Smooth muscle cell (in vitro differentiated cells): ENCODE data around the gene PJA2. TPM values are rescaled to one million over a fixed set of nuclear protein-coding genes. Genes with fewer than 3 reads are reported as not detected.

ENCODE experiments used
- DNase-seq: peaks from one replicate; lab custom pipeline; 2025; ENCODE audit not compliant: unreplicated experiment; lab: John Stamatoyannopoulos, UW
- H2AFZ ChIP-seq: fragments of 200-600 bp; sonication (generic); 2 replicates; pipeline ENCODE4 v1.6.0; 2016; ENCODE audit warnings: antibody characterized with exemption, low read depth, mild to moderate bottlenecking
- H3F3A ChIP-seq: fragments of 200-600 bp; sonication (generic); 2 replicates; pipeline ENCODE4 v1.6.0; 2017; ENCODE audit warnings: antibody characterized with exemption, low read depth
- H3K27ac ChIP-seq: fragments of 200-600 bp; sonication (generic); 2 replicates; pipeline ENCODE4 v1.5.1; 2016; ENCODE audit warnings: low read depth, mild to moderate bottlenecking
- H3K27me3 ChIP-seq: fragments of 200-600 bp; sonication (generic); 2 replicates; pipeline ENCODE4 v1.6.1; 2016; ENCODE audit warnings: low read depth, mild to moderate bottlenecking
- H3K36me3 ChIP-seq: fragments of 200-600 bp; sonication (generic); 2 replicates; pipeline ENCODE4 v1.5.1; 2016; ENCODE audit warnings: low read depth
- H3K4me1 ChIP-seq: fragments of 200-600 bp; sonication (generic); 2 replicates; pipeline ENCODE4 v1.5.1; 2016; ENCODE audit warnings: low read depth
- H3K4me2 ChIP-seq: fragments of 200-600 bp; sonication (generic); 2 replicates; pipeline ENCODE4 v1.6.0; 2016; ENCODE audit warnings: mild to moderate bottlenecking
- H3K4me3 ChIP-seq: fragments of 200-600 bp; sonication (generic); 2 replicates; pipeline ENCODE4 v1.5.1; 2016; ENCODE audit warnings: mild to moderate bottlenecking
- H3K79me2 ChIP-seq: fragments of 200-600 bp; sonication (generic); 2 replicates; pipeline ENCODE4 v1.6.0; 2016; ENCODE audit warnings: low read depth, mild to moderate bottlenecking
- H3K9ac ChIP-seq: fragments of 200-600 bp; sonication (generic); 2 replicates; pipeline ENCODE4 v1.6.0; 2016; ENCODE audit warnings: low read depth
- H3K9me3 ChIP-seq: fragments of 200-600 bp; sonication (generic); replicated peaks from 2 replicates; pipeline ENCODE4 v1.5.1; 2016; ENCODE audit warnings: low read depth
- H4K20me1 ChIP-seq: fragments of 200-600 bp; sonication (generic); 2 replicates; pipeline ENCODE4 v1.6.0; 2016; ENCODE audit warnings: low read depth
- WGBS: methylation state at CpG from one replicate; pipeline ENCODE4 v1.1.7; 2016; ENCODE audit warnings: low lambda C conversion rate; 5-methylcytosine and 5-hydroxymethylcytosine counted together
- polyA plus RNA-seq: library from polyadenylated mRNA; unstranded; fragments of >200 nt; fragmentation: Nextera tagmentation; extraction: Ambion mirVana; gene quantifications from 2 replicates; pipeline ENCODE4 v1.2.1, GENCODE V29; 2016
- total RNA-seq: library from RNA; depleted of rRNA; stranded (reverse); fragments of >200 nt; gene quantifications from 2 replicates; pipeline ENCODE4 v1.2.3, GENCODE V29; 2014
- TF ChIP-seq, protein P1 (sequence below): fragments of 200-600 bp; sonication (generic); IDR thresholded peaks from 2 replicates; pipeline ENCODE4 v1.5.1; 2017; ENCODE audit warnings: borderline replicate concordance, mild to moderate bottlenecking, antibody characterized with exemption; ENCODE audit not compliant: insufficient read depth, poor library complexity, severe bottlenecking

Gene PJA2
- total and polyA plus RNA-seq, 2 experiments from 2014 or later: 84.0 to 183 TPM

DNA sequence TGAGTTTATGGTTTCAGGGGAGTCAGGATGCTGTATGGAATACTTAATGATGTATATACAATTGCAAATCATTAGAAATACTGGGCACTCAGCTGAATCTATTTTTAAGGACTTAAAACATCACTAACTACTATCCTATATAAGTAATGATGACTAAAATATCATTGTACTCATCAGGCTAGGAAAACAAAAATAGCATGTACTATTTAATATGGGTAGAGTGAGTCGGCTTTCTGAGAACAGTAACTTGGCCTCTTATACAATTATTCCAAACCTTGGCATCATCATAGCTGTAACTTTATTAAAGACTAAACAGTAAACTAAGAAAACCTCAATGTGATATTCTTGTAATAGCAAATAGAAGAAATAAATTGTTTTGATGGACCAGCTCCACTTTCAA, 94.5 kb downstream of the PJA2 start:
- Histone ChIP-seq H2AFZ (no peak overlapping the region), H3K9ac (no peak overlapping the region), H3K9me3 (no peaks in the 10 kb centered on the region), H3K36me3 (no peaks in the 10 kb centered on the region), H3K4me3 (no peak overlapping the region), H3K27me3 (no peaks in the 10 kb centered on the region), H3F3A (no peaks in the 10 kb centered on the region), H3K4me1 (no peaks in the 10 kb centered on the region), H4K20me1 (no peaks in the 10 kb centered on the region), H3K4me2 (no peak overlapping the region), H3K79me2 (no peaks in the 10 kb centered on the region), H3K27ac (no peak overlapping the region)
- DNase-seq: no peak
- WGBS: 100% methylated on average over 1 of the region's 1 CpG
- TF ChIP-seq, protein P1, sequence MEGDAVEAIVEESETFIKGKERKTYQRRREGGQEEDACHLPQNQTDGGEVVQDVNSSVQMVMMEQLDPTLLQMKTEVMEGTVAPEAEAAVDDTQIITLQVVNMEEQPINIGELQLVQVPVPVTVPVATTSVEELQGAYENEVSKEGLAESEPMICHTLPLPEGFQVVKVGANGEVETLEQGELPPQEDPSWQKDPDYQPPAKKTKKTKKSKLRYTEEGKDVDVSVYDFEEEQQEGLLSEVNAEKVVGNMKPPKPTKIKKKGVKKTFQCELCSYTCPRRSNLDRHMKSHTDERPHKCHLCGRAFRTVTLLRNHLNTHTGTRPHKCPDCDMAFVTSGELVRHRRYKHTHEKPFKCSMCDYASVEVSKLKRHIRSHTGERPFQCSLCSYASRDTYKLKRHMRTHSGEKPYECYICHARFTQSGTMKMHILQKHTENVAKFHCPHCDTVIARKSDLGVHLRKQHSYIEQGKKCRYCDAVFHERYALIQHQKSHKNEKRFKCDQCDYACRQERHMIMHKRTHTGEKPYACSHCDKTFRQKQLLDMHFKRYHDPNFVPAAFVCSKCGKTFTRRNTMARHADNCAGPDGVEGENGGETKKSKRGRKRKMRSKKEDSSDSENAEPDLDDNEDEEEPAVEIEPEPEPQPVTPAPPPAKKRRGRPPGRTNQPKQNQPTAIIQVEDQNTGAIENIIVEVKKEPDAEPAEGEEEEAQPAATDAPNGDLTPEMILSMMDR: no peak

DNA sequence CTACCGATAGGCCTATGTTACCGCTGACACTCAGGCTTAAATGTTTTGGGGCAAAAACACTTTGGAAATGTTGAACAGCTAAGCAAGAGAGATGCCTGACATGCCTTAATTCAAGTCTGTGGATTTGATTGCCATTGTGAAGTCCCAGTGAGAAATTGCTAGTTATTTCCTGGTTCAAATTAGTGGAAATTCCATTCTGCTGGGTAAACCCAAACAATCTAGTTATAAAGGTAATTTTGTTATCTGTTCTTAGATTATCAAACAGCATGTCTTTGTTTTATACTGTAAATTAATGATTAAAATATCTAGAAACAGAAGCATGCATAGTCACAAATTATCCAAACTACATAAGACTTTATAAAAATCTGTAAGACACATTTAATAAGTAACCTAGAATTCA, 96.6 kb downstream of the PJA2 start:
- Histone ChIP-seq H3K4me3 (no peak overlapping the region), H3K27me3 (no peaks in the 10 kb centered on the region), H2AFZ (no peak overlapping the region), H3F3A (no peaks in the 10 kb centered on the region), H4K20me1 (no peaks in the 10 kb centered on the region), H3K79me2 (no peaks in the 10 kb centered on the region), H3K9me3 (no peaks in the 10 kb centered on the region), H3K9ac (no peak overlapping the region), H3K4me2 (no peak overlapping the region), H3K27ac (no peak overlapping the region), H3K36me3 (no peaks in the 10 kb centered on the region), H3K4me1 (no peaks in the 10 kb centered on the region)
- no peak for DNase-seq
- TF ChIP-seq, protein P1: no peak
- 92% methylated on average over 2 of the region's 2 CpGs for WGBS

DNA sequence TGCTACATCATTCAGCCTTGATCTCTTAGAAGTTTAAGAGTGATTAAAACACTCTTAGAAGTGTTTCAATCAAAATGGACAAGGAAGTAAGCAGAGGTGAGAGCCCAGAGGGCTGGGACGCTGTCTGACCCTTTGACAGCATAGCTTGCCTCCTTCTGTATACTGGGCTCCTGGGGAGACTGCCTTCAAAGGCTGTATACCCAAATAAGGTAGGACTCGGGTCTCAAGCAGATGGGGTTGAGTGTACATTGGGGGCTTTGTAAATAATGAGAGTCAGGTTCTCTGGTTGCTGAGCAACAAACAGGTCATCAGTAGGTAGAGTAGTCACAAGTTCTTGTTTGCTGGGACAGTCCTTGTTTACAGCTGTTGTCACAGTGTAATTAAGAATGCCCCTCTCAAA, 97.1 kb downstream of the PJA2 start:
- Histone ChIP-seq H3F3A (no peaks in the 10 kb centered on the region), H3K27me3 (no peaks in the 10 kb centered on the region), H3K4me3 (no peak overlapping the region), H2AFZ (no peak overlapping the region), H3K79me2 (no peaks in the 10 kb centered on the region), H4K20me1 (no peaks in the 10 kb centered on the region), H3K9me3 (no peaks in the 10 kb centered on the region), H3K36me3 (no peaks in the 10 kb centered on the region), H3K4me1 (no peaks in the 10 kb centered on the region), H3K4me2 (no peak overlapping the region), H3K9ac (no peak overlapping the region), H3K27ac (no peak overlapping the region)
- TF ChIP-seq, protein P1: no peak
- WGBS: 91% methylated on average over 2 of the region's 2 CpGs
- no peak for DNase-seq

DNA sequence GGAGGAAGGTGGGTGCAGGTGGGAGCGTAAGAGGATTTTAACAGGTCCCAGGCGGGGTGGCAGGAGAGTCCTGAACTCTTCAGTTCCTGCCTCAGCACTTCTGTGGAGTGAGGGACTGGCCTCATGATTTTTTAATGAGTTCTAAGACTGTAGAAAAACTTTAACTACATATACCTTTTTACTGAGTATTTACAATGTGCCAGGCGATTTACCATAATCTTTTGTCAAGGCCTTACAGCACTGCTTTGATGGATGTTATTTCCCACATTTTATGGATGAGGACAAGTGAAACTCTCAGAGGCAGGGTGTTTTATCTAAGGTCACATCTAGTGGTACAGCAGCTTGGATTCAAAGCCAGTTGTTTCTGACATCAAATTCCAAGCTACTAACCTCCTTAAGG, 99.5 kb downstream of the PJA2 start:
- TF ChIP-seq, protein P1: no peak

More for the DNA sequence above, 99.5 kb downstream of the PJA2 start:
- 83% methylated on average over 3 of the region's 3 CpGs for WGBS
- H3K4me1 ChIP-seq: no peaks in the 10 kb centered on the region
- no peaks in the 10 kb centered on the region for H3K27me3 ChIP-seq
- no peak overlapping the region for H3K27ac ChIP-seq
- H2AFZ ChIP-seq: no peak overlapping the region
- no peaks in the 10 kb centered on the region for H3K9me3 ChIP-seq
- no peak overlapping the region for H3K9ac ChIP-seq
- H4K20me1 ChIP-seq: no peaks in the 10 kb centered on the region
- no peaks in the 10 kb centered on the region for H3F3A ChIP-seq
- H3K79me2 ChIP-seq: no peaks in the 10 kb centered on the region
- no peak for DNase-seq
- H3K36me3 ChIP-seq: no peaks in the 10 kb centered on the region
- H3K4me2 ChIP-seq: no peak overlapping the region
- H3K4me3 ChIP-seq: no peak overlapping the region
